Stomach smooth muscle (tissue), 2 donors: ENCODE measurements around the gene PDLIM7.

ENCODE experiments used
- H3K27ac ChIP-seq: one replicate; pipeline ENCODE4 v1.7.0; 2013; ENCODE audit warnings: mild to moderate bottlenecking, low read length, inconsistent platforms
- H3K27me3 ChIP-seq, 2 donors: one replicate each; pipeline ENCODE4 v1.7.0; 2013; ENCODE audit warnings: low read length in 2 of 2; ENCODE audit not compliant: insufficient read depth in 2 of 2, control insufficient read depth in 1 of 2
- H3K36me3 ChIP-seq, 2 donors: one replicate each; pipeline ENCODE4 v1.7.0; 2013; ENCODE audit warnings: low read length in 2 of 2; ENCODE audit not compliant: control insufficient read depth in 2 of 2, insufficient read depth in 2 of 2
- H3K4me1 ChIP-seq: one replicate; pipeline ENCODE4 v1.7.0; 2013; ENCODE audit warnings: low read length; ENCODE audit not compliant: control insufficient read depth, insufficient read depth
- H3K4me3 ChIP-seq, 2 donors: one replicate each; pipeline ENCODE4 v1.7.0; 2013; ENCODE audit warnings: low read length in 2 of 2
- H3K9ac ChIP-seq, 2 donors: one replicate each; pipeline ENCODE4 v1.7.0; 2013; ENCODE audit warnings: low read length in 2 of 2, mild to moderate bottlenecking in 1 of 2
- H3K9me3 ChIP-seq, 2 donors: one replicate each; pipeline ENCODE4 v1.7.0; 2013; ENCODE audit warnings: low read length in 2 of 2; ENCODE audit not compliant: control insufficient read depth in 2 of 2
- donor health status: healthy.
- donor health status: Pancreatic carcinoma.

Gene PDLIM7

DNA sequence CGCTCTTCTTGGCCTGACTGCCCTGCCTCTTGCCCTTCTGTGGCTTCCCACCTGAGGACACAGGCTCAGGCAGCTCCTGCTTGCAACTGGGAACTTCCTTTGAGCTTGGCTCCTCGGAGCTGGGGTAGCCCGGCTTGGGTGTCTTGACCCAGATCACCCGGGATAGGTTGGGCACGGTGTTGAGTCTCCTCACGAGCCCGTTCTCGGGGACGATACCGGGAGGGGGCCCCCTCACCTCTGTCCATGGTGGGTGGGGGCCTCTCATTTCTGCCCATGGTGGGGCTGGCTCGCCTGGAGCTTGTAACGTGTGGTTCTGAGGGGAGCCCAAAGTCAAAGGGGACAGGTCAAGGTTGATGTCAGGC, 27.1 kb upstream of the PDLIM7 start:
- no peak overlapping the region for H3K27ac ChIP-seq
- H3K9ac ChIP-seq: no peak overlapping the region
- no peaks in the 10 kb centered on the region for H3K9me3 ChIP-seq
- peaks cover 66 to 80% of the 10 kb centered on the region in 2 donors for H3K36me3 ChIP-seq
- no peak overlapping the region for H3K4me3 ChIP-seq
- H3K4me1 ChIP-seq: peaks cover 17% of the 10 kb centered on the region
- H3K27me3 ChIP-seq: no peaks in the 10 kb centered on the region

DNA sequence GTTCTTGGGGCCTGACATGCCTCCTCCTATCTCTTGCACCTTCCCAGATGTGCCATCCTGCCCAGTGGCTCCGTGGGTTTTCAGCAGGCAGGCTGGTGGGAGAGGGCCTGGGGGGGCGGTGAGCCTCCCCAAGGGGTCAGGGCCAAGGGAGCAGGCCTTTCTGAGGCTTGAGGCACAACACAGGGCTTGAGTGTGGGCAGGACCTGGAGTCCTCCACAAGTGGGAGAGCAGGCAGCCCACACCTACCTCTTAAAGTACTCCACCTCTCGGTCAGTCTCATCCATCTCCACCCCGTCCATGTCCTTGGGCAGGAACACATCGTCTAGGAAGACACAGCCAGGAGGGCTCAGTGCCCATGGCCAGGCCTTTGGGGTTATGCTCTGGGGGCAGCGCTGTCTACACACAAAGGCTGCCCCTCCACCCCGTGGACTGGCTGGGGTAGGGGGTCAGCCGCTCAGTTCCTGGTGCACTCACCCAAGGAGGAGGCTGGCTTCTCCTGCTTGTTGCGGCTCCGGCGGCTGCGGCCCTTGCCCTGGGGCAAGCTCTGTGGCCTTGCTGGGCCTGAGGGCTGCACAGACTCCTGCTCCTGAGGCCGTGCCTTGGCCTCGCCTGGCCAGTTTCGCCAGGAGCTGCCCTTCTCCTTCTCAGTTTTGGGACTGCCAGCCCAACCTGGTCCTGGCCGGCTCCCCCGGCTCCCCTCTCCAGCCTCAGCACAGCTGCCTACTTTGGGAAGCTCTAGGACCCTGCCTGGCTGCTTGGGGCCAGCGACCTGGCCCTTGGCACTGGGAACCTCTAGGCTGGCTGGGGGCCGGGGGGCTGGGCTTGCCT, 26.5 kb upstream of the PDLIM7 start:
- Histone ChIP-seq H3K4me3 (no peak overlapping the region), H3K27me3 (no peaks in the 10 kb centered on the region), H3K36me3 (peaks cover 64 to 79% of the 10 kb centered on the region in 2 donors), H3K4me1 (peaks cover 22% of the 10 kb centered on the region), H3K9ac (no peak overlapping the region), H3K9me3 (no peaks in the 10 kb centered on the region), H3K27ac (no peak overlapping the region)

DNA sequence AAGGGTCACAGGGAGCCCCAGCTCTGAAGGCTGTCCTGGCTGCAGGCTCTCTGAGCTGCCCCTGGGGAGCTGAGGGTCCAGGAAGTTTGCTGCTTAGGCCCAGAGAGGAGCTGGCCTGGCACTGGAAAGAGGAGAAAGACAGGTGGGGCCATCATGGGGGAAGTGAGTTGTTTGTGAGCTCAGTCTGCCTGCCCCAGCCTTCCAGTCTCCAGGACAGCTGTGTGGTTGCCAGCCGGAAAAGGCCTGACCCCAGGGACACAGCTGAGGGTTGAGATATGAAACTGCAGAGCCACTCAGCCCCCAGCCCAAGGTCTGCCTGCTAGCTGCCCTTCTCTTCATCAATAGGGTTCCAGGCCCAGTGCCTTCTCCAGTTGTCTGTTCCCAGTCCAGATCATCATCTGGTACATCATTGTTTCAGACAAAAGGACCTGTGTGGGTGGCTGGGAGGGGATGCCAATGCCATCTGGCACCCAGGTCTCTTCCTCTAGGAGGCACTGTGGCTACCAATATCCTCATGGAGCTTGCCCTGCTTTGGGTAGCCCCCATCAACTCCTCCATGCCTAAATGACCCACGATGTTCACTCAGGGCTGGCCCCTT, 23.6 kb upstream of the PDLIM7 start:
- no peaks in the 10 kb centered on the region for H3K27me3 ChIP-seq
- H3K9me3 ChIP-seq: no peaks in the 10 kb centered on the region
- H3K9ac ChIP-seq: no peak overlapping the region
- H3K4me3 ChIP-seq: no peak overlapping the region
- no peak overlapping the region for H3K27ac ChIP-seq
- H3K4me1 ChIP-seq: peaks cover 34% of the 10 kb centered on the region
- H3K36me3 ChIP-seq: peaks cover 39 to 55% of the 10 kb centered on the region in 2 donors

DNA sequence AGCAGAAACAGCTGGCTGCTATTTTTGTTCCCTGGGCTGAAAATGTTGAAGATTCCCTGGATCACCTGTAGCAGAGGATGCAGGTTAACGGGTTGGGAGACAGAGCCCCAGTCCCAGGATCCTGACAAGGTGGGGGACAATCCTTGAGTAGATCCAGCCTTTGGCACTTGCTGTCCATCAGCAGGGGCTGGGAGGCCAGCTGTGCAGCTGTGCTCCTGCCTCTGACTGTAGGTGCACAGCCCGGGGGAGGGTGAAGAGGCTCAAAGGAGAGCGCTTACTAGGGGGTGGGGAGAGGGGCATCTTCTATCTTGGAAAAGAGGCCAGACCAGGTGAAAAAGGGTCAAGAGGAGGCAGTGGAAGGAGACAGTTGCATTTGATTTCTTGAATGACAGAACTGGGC, 22.9 kb upstream of the PDLIM7 start:
- H3K9me3 ChIP-seq: no peaks in the 10 kb centered on the region
- H3K36me3 ChIP-seq: peaks cover 35 to 52% of the 10 kb centered on the region in 2 donors
- H3K4me3 ChIP-seq: no peak overlapping the region
- no peak overlapping the region for H3K9ac ChIP-seq
- no peaks in the 10 kb centered on the region for H3K27me3 ChIP-seq
- H3K4me1 ChIP-seq: peaks cover 38% of the 10 kb centered on the region
- H3K27ac ChIP-seq: no peak overlapping the region

DNA sequence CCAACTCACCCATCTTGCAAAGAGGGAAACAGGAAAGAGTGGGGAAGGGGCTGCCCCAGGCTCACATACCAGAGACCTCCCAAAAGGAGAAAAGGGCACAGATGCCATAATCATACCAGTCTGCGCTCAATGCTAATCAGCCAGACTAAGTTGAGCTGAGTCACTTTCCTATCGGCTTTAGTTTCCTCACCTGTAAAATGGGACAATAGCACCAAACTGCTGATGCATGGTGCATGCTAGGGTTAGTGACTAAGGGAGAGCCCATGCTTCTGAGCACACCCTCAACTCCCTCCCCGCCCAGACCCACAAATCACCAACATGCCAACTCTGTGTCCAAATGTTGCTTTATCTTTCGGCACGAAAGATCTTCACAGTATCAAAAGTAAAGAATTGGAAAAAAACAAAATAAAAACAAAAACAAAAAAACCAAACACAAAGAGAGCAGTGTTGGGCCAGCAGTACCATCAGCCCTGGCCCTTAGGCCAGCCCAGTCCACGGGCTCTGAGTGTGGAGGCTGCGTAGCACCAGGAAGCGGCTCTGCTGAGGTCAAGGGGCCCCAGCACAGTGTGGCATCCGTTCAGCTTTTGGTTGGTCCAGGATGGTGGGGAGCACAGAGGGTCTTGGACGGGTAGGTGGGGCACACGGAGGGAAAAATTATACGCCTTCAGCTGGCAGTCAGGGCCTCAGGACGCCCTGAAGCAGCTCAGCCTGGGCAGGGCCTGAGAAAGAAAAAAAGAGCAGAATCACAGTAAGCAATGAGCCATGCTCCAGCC, 22.2 kb upstream of the PDLIM7 start:
- Histone ChIP-seq H3K4me3 (no peak overlapping the region), H3K9me3 (no peaks in the 10 kb centered on the region), H3K4me1 (peaks cover 37% of the 10 kb centered on the region), H3K27ac (no peak overlapping the region), H3K36me3 (peaks cover 38 to 52% of the 10 kb centered on the region in 2 donors), H3K9ac (peak overlapping the region in 1 of 2 donors; percentile 34), H3K27me3 (no peaks in the 10 kb centered on the region)

DNA sequence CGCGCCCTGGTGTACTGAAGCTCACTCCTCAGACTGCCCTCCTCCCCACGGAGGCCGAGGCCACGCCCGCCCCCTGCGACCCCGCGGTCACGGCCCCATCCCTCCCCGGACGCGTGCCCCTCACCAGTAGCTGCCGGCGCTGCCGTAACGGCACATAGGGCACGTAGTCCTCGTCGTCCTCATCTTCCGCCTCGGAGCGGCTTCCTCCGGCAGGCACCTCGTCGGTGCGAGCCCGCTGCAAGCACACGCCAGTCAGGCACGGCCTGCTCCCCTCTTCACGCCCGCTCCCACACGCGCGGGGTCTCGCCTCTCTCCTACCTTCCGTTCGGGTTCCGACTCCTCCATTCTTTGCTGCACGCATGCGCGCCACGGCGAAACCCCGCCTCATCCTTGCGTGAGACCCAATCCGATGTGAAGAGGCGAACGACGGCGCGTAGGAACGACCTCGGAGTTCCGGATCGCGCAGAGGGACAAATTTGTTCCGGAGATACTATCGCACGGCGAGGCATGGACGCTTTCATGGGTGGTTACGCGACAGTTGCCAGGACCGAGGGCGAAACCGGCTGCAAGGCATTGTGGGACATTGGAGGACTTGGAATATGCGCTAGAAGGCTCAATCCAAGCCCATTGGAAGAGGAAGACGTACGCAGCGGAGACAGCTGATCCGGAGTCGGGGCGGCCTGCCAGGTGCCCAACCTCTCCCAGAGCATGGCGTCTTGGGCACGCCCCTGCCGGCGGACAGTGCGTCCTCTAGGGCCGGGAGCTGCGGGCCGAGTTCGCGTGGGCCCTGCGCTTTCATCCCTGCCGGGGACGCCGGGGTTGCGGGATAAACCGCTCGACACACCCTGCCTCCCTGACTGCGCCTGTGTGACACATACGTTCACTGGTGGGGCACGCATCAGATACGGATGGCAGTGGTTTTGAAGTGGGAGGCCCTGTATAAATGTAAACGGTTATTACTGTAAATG, 19.5 kb upstream of the PDLIM7 start, which contains the start of gene DDX41:
TSS of gene DDX41 (minus strand) at position 361 of the 968 bp plus-strand sequence. CDS start at position 345, 16 bp downstream.
- Histone ChIP-seq H3K9ac (peak within 1 kb of the TSS; percentile 90 to 94), H3K4me1 (peaks cover 36% of the 10 kb centered on the region), H3K27me3 (no peaks in the 10 kb centered on the region), H3K27ac (peak within 1 kb of the TSS; percentile 80), H3K4me3 (peak within 1 kb of the TSS; percentile 98 to 99), H3K9me3 (no peaks in the 10 kb centered on the region), H3K36me3 (peaks cover 49 to 59% of the 10 kb centered on the region in 2 donors)

DNA sequence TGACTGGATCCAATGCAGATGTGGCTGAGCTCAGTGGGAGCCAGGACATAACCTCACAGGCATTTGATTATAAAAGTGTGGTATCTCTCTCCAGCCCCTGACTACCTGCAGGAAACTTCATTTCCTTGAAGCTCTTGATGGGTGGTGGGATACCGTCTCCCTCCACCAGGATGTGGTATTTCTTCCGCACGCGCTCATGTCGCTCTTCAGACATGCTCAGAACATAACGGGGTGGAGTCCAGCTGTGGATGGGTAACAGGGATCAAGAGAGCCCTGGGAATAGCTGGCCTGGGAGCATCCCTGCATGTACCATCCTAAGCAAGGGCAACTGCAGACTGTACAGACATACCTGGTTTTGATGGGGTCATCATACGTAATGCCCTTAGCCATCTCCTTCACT, 18.2 kb upstream of the PDLIM7 start:
- Histone ChIP-seq H3K4me3 (peak overlapping the region in 1 of 2 donors; percentile 99), H3K36me3 (peaks cover 53 to 58% of the 10 kb centered on the region in 2 donors), H3K27me3 (no peaks in the 10 kb centered on the region), H3K9me3 (no peaks in the 10 kb centered on the region), H3K9ac (peak overlapping the region in 1 of 2 donors; percentile 94), H3K27ac (no peak overlapping the region), H3K4me1 (peaks cover 33% of the 10 kb centered on the region)

DNA sequence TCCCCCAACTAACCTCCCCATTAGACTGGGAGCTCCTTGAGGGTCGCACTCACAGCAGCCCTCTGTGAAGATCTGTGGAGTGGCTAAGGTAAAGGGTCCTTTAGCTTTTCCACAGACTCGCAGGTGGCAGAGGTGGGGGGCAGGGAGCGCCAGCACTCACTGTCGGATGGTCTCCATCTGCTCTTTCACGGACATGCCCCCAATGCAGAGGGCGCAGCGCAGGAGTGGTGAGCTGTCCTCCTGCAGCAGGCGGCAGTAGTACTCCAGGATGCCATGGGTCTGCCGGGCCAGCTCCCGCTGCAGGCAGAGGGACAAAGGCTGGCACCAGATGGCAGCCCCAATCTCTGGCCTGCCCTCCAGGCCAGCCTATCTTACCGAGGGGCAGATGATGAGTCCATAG, 17.1 kb upstream of the PDLIM7 start:
- no peaks in the 10 kb centered on the region for H3K27me3 ChIP-seq
- peaks cover 45 to 47% of the 10 kb centered on the region in 2 donors for H3K36me3 ChIP-seq
- no peak overlapping the region for H3K9ac ChIP-seq
- H3K9me3 ChIP-seq: no peaks in the 10 kb centered on the region
- no peak overlapping the region for H3K27ac ChIP-seq
- no peak overlapping the region for H3K4me3 ChIP-seq
- peaks cover 33% of the 10 kb centered on the region for H3K4me1 ChIP-seq

DNA sequence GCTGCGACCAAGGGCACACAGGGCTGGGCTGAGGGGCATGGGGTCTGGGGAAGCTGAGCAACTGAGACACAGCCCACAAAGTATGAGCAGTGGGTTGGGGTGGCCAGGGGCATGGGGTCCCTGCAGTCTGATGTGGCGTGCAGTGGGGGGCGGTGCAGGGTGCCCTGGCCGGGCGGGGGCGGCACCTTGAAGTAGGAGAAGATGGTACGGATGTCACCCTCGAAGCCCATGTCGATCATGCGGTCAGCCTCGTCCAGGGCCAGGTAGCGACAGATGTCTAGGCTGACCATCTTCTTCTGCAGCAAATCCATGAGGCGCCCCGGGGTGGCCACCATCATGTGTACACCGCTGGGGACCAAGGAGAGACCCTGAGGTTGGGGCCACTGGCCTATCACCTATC, 16.1 kb upstream of the PDLIM7 start:
- H3K9me3 ChIP-seq: no peaks in the 10 kb centered on the region
- peaks cover 26% of the 10 kb centered on the region for H3K4me1 ChIP-seq
- H3K27ac ChIP-seq: no peak overlapping the region
- H3K4me3 ChIP-seq: no peak overlapping the region
- no peaks in the 10 kb centered on the region for H3K27me3 ChIP-seq
- peaks cover 42 to 45% of the 10 kb centered on the region in 2 donors for H3K36me3 ChIP-seq
- no peak overlapping the region for H3K9ac ChIP-seq
